ENCODE data around the gene TOP3A. TPM values are rescaled to one million over a fixed set of nuclear protein-coding genes. Genes with fewer than 3 reads are reported as not detected.

The TOP3A gene
- total and polyA plus RNA-seq, 2 of the 4 experiments (the other 2 are of a cell fraction) = 13.4 to 21.3 TPM

- no peak for ATAC-seq (ENCODE audit: low read depth)
- Histone ChIP-seq H3K23ac (ENCODE audit: low read depth, low read length) (no peak overlapping the region), H2BK20ac (ENCODE audit: low read depth, low read length) (no peak overlapping the region), H3K4me2 (ENCODE audit: low read depth, low read length) (no peak overlapping the region), H3K79me1 (ENCODE audit: low read depth in 1 of 2, low read length in 2 of 2) (peaks cover 3 to 20% of the 10 kb centered on the region in 2 experiments; a peak in 2 of 4 replicates), H4K5ac (ENCODE audit: low read depth, low read length) (no peak overlapping the region), H2BK15ac (ENCODE audit: low read depth, low read length) (no peak overlapping the region), H3K9ac (ENCODE audit: low read depth, low read length) (no peak overlapping the region), H3K36me3 (ENCODE audit: control insufficient read depth, insufficient read depth, low read length) (peaks cover 79% of the 10 kb centered on the region), H3K4me3 (ENCODE audit: insufficient read depth, low read depth, low read length) (no peak overlapping the region), H3K9me3 (ENCODE audit: control insufficient read depth, insufficient read depth, low read length) (no peaks in the 10 kb centered on the region), H3K18ac (ENCODE audit: low read depth, low read length) (no peak overlapping the region), H4K8ac (ENCODE audit: low read depth in 2 of 2, low read length in 2 of 2) (no peak overlapping the region), H3K9me1 (ENCODE audit: insufficient read depth, low read length) (peaks cover 3% of the 10 kb centered on the region), H3K27ac (ENCODE audit: insufficient read depth, low read length) (no peak overlapping the region), H3K27me3 (ENCODE audit: control insufficient read depth, insufficient read depth, low read length) (no peaks in the 10 kb centered on the region), H4K20me1 (ENCODE audit: insufficient read depth, low read length) (peaks cover 35% of the 10 kb centered on the region), H2BK120ac (ENCODE audit: low read depth, low read length) (no peak overlapping the region), H2BK5ac (ENCODE audit: low read depth, low read length, poor library complexity, severe bottlenecking) (no peak overlapping the region), H2AFZ (replicated peaks; ENCODE audit: low read length, poor library complexity) (peak overlapping the region; percentile 32), H2AK5ac (ENCODE audit: low read depth, low read length) (no peak overlapping the region), H3K14ac (replicated peaks; ENCODE audit: low read depth, low read length) (no peak overlapping the region), H3K56ac (ENCODE audit: extremely low read depth, insufficient read depth, low read length) (no peak overlapping the region), H2AK9ac (replicated peaks; ENCODE audit: low read depth, low read length, poor library complexity) (no peak overlapping the region), H3K4me1 (ENCODE audit: control insufficient read depth, insufficient read depth, low read length) (no peaks in the 10 kb centered on the region), H4K91ac (ENCODE audit: insufficient read depth, low read depth, low read length) (no peak overlapping the region), H3K4ac (ENCODE audit: low read depth, low read length) (no peak overlapping the region)
- BruUV-seq (replicated peaks) = no TSS peak
- in situ Hi-C loops (cut with MboI; ENCODE audit: low sequenced_read_pairs) (no loop called here), dilution Hi-C loops (cut with HindIII; ENCODE audit: low sequenced_read_pairs, unreplicated experiment) (no loop called here), intact Hi-C loops (cut with micrococcal nuclease) (no loop called here)
- POLR2A ChIA-PET (ENCODE audit: unreplicated experiment) = no interaction called here
- CTCF ChIA-PET = no interaction called here
- TF ChIP-seq CHD1 (IDR thresholded peaks at IDR 0.05; ENCODE audit: low read depth, low read length) (no peak), SMC3 (IDR thresholded peaks at IDR 0.05; ENCODE audit: low read depth, low read length) (no peak), RFX5 (IDR thresholded peaks at IDR 0.05; ENCODE audit: low read depth, low read length) (peak; percentile 57; the same call in 1 of the 2 replicates)
- DNase-seq = no peak
- WGBS, 2 experiments (ENCODE audit: extremely low coverage in 2 of 2, insufficient read length in 1 of 2) = 80% methylated on average over 7 of the region's 21 CpGs; no CpG with 5 or more reads in 1 of the 2 experiments
These were observed 69.6 kb downstream of the TOP3A start for GRCh38 chr17:18245038-18245776.

Data from IMR-90 (cell line).